ENCODE data around the gene ECSIT.
A peak's percentile ranks its signal among the peaks of the same experiment; 100 is the strongest.

The ECSIT gene

GRCh38 chr19:11495885-11496284 lies 33.0 kb downstream of the ECSIT start:
- no peak for FAIRE-seq
- TF ChIP-seq TAF1 (IDR thresholded peaks at IDR 0.05; ENCODE audit: borderline replicate concordance, low read depth, low read length) (no peak), POLR2AphosphoS5 (IDR thresholded peaks at IDR 0.05; ENCODE audit: low read depth, low read length) (no peak), POLR2A (IDR thresholded peaks at IDR 0.05; ENCODE audit: low read depth, low read length) (no peak)
- no peak for DNase-seq (ENCODE audit: insufficient read length)

DNA sequence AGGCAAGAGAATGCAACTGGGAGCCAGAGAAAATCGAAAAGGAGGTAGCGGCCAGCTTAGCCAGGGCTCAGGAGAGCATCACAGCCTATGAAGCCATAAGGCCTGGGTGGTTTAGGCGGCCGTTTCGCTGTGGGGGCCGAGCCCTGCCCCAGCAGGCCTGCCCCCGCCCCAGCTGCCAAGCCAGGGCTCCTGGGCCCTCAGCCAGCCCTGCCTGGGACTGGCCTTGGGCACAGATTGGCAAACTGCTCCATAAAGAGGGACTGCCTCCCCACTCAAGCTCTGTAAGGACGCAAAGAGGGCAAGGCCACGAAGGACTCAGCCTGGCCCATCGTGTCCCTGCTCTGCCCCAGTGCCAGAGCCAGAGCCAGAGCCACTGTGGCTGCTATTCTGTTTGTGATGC lies 33.5 kb downstream of the ECSIT start:
- DNase-seq (ENCODE audit: insufficient read length) (no peak), FAIRE-seq (no peak)
- no peak for TF ChIP-seq POLR2A (IDR thresholded peaks at IDR 0.05; ENCODE audit: low read depth, low read length)
- TF ChIP-seq POLR2AphosphoS5 (IDR thresholded peaks at IDR 0.05; ENCODE audit: low read depth, low read length): no peak
- TF ChIP-seq TAF1 (IDR thresholded peaks at IDR 0.05; ENCODE audit: borderline replicate concordance, low read depth, low read length): no peak

DNA sequence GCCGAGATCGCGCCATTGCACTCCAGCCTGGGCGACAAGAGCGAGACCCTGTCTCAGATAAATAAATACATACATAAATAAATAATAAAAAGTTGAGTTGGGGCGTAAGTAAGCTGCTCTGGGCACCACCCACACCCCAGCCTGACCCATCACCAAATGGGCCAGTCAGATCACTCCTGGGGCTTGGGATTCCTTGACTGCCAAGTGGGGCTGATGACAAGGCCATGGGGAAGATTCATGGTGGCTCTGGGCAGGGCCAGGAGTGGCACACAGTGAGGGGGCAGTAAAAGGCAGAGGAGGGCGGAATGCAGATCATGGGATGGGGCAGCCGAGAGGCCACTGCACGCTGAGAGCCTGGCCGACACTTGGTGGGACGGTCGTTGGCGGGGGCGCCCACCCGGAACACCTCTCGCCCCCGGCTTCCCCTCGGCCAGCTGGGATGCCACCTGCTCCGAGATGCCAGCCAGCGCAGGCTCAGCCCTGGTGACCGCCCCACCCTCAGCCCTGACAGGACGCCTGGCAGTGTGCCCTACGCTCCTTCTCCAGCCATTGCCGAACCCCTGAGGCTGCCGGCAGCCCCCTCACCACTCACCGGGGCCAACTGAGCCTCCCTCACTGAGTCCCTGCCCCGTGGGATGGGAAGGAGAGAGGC lies 34.2 kb downstream of the ECSIT start:
- TF ChIP-seq POLR2AphosphoS5 (IDR thresholded peaks at IDR 0.05; ENCODE audit: low read depth, low read length): no peak
- no peak for TF ChIP-seq POLR2A (IDR thresholded peaks at IDR 0.05; ENCODE audit: low read depth, low read length)
- TF ChIP-seq TAF1 (IDR thresholded peaks at IDR 0.05; ENCODE audit: borderline replicate concordance, low read depth, low read length): no peak
- FAIRE-seq (no peak), DNase-seq (ENCODE audit: insufficient read length) (no peak)

- FAIRE-seq (no peak), DNase-seq (ENCODE audit: insufficient read length) (no peak)
- no peak for TF ChIP-seq POLR2AphosphoS5 (IDR thresholded peaks at IDR 0.05; ENCODE audit: low read depth, low read length)
- no peak for TF ChIP-seq TAF1 (IDR thresholded peaks at IDR 0.05; ENCODE audit: borderline replicate concordance, low read depth, low read length)
- TF ChIP-seq POLR2A (IDR thresholded peaks at IDR 0.05; ENCODE audit: low read depth, low read length): no peak
Measured at GRCh38 chr19:11489378-11489777, 39.6 kb downstream of the ECSIT start.

- peak; percentile 15 for DNase-seq (ENCODE audit: insufficient read length)
- no peak for FAIRE-seq
Measured at GRCh38 chr19:11486661-11487503, 42.1 kb downstream of the ECSIT start.

GRCh38 chr19:11485245-11485837 lies 43.6 kb downstream of the ECSIT start:
- TF ChIP-seq POLR2A (IDR thresholded peaks at IDR 0.05; ENCODE audit: low read depth, low read length) (no peak), POLR2AphosphoS5 (IDR thresholded peaks at IDR 0.05; ENCODE audit: low read depth, low read length) (no peak), TAF1 (IDR thresholded peaks at IDR 0.05; ENCODE audit: borderline replicate concordance, low read depth, low read length) (no peak)
- FAIRE-seq (no peak), DNase-seq (ENCODE audit: insufficient read length) (peak; percentile 12)

More at GRCh38 chr19:11486661-11487503, 42.1 kb downstream of the ECSIT start:
- TF ChIP-seq POLR2AphosphoS5 (IDR thresholded peaks at IDR 0.05; ENCODE audit: low read depth, low read length) (no peak), TAF1 (IDR thresholded peaks at IDR 0.05; ENCODE audit: borderline replicate concordance, low read depth, low read length) (no peak), POLR2A (IDR thresholded peaks at IDR 0.05; ENCODE audit: low read depth, low read length) (no peak)

GRCh38 chr19:11483366-11484111 lies 45.4 kb downstream of the ECSIT start:
- DNase-seq (ENCODE audit: insufficient read length): peak; percentile 18
- FAIRE-seq: no peak
- no peak for TF ChIP-seq POLR2A (IDR thresholded peaks at IDR 0.05; ENCODE audit: low read depth, low read length)
- no peak for TF ChIP-seq POLR2AphosphoS5 (IDR thresholded peaks at IDR 0.05; ENCODE audit: low read depth, low read length)
- TF ChIP-seq TAF1 (IDR thresholded peaks at IDR 0.05; ENCODE audit: borderline replicate concordance, low read depth, low read length): no peak

GRCh38 chr19:11482384-11483050 lies 46.4 kb downstream of the ECSIT start:
- TF ChIP-seq POLR2A (IDR thresholded peaks at IDR 0.05; ENCODE audit: low read depth, low read length) (no peak; the same call in 1 of the 2 replicates), POLR2AphosphoS5 (IDR thresholded peaks at IDR 0.05; ENCODE audit: low read depth, low read length) (no peak), TAF1 (IDR thresholded peaks at IDR 0.05; ENCODE audit: borderline replicate concordance, low read depth, low read length) (no peak)
- peak; percentile 99 for FAIRE-seq
- peak; percentile 98 for DNase-seq (ENCODE audit: insufficient read length)

DNA sequence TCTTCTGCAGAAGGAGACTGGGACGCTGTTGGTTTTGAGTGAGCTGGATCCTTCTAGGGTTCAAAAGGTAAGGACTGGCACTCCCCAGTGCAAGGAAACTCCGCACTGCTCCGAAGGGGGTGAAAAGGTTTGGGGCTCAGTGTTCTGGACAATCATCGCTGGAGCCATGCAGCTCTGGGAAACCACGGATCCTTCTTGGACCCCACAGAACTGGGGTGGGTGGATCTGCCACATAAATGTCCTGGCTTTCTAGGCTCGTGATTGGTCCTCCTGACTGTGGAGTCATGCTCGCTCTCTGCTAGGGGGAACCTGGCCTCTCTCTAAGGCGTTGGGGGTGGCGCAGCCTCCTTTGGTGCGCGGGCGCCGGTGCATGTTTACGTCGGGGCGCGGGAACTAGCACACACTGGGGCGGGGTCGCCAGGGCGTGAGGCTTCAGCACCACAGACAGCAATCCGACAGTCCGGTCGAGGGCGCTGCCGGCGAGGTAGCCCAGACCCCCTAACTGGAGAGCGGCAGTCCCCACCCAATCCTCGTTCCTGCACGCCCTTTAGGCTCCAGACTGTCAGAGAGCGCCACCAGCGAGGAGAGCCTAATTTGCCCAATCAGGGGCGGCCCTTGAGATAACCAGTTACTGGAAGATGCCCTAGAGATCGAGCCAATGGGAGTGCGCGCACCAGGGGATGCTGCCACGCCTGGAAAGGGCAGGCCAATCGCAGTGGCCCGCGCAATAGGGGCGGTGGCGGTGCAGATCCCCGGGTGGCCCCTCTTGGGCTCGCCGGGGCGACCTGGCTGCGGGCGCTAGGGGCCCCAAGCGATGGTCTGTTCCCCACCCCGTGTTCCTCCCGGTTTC lies 47.2 kb downstream of the ECSIT start:
- no peak for FAIRE-seq
- peak; percentile 88 for DNase-seq (ENCODE audit: insufficient read length)
- no peak for TF ChIP-seq POLR2AphosphoS5 (IDR thresholded peaks at IDR 0.05; ENCODE audit: low read depth, low read length)
- no peak for TF ChIP-seq TAF1 (IDR thresholded peaks at IDR 0.05; ENCODE audit: borderline replicate concordance, low read depth, low read length)
- TF ChIP-seq POLR2A (IDR thresholded peaks at IDR 0.05; ENCODE audit: low read depth, low read length): 0 out of 2 replicates have a peak, but pooled peaks have one; percentile 9
